Measurements from ENCODE around the gene MRS2. TPM values are rescaled to one million over a fixed set of nuclear protein-coding genes. Genes with fewer than 3 reads are reported as not detected.

The MRS2 gene, protein sequence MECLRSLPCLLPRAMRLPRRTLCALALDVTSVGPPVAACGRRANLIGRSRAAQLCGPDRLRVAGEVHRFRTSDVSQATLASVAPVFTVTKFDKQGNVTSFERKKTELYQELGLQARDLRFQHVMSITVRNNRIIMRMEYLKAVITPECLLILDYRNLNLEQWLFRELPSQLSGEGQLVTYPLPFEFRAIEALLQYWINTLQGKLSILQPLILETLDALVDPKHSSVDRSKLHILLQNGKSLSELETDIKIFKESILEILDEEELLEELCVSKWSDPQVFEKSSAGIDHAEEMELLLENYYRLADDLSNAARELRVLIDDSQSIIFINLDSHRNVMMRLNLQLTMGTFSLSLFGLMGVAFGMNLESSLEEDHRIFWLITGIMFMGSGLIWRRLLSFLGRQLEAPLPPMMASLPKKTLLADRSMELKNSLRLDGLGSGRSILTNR
- total RNA-seq (2022; extraction: Qiagen RNA extraction) = 19.8 to 22.4 TPM (median 21.2 TPM) in 5 replicates

DNA sequence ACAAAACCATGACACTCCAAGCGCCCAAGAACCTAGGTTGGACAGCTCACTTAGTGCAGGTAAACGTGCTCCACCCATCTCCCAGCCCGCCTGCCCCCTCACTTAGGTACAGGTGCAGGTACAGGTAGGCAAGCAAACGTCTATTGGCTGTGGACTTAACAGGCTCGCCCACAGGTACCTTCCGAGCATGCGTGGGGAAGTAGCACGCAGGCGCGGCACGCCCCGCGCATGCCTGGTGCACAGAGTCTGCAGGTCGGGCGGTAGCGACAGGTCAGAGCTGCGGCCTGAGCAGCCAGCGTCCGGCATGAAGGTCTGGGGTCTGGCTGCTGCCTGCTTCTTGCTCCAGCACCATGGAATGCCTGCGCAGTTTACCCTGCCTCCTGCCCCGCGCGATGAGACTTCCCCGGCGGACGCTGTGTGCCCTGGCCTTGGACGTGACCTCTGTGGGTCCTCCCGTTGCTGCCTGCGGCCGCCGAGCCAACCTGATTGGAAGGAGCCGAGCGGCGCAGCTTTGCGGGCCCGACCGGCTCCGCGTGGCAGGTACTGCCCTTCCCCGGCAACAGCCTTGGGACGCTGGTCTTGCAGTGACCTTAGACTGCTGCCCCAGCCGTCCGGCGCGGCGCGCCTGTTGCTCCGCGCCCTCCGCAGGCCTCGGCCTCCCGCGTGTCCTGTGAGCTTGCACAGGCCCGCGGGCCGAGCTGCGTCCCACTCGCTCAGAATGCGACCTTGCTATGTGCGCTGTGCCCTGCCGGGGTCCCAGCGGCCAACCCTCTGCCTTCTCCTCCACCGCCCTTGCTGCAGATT, at the start of gene MRS2:
TSS of gene MRS2 (plus strand) at position 240 of the 804 bp plus-strand sequence. CDS start at position 351, 111 bp downstream.

DNA sequence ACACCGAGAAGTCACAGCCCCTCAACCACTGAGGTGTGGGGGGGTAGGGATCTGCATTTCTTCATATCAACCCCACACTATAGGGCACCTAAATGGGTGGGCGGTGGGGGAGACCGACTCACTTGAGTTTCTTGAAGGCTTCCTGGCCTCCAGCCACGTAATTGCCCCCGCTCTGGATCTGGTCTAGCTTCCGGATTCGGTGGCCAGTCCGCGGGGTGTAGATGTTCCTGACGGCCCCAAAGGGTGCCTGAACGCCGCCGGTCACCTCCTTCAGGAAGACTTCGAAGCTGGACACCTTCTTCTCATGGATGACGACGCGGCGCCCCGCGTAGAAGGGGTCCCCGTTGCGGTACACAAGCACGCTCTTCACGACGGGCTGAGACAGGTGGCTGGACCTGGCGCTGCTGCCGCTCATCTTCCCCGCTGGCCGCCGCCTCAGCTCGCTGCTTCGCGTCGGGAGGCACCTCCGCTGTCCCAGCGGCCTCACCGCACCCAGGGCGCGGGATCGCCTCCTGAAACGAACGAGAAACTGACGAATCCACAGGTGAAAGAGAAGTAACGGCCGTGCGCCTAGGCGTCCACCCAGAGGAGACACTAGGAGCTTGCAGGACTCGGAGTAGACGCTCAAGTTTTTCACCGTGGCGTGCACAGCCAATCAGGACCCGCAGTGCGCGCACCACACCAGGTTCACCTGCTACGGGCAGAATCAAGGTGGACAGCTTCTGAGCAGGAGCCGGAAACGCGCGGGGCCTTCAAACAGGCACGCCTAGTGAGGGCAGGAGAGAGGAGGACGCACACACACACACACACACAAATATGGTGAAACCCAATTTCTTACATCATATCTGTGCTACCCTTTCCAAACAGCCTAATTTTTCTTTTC, 45.2 kb upstream of the MRS2 start, which contains the start of gene DCDC2:
TSS of gene DCDC2 (minus strand) at position 724 of the 883 bp plus-strand sequence. CDS start at position 415, 309 bp downstream.

Other genes starting within 250 kb of the MRS2 start
- 1.9 to 3.7 TPM (median 2.7 TPM) in 5 replicates for gene DCDC2, start 44.9 kb upstream of the MRS2 start, total RNA-seq (2022; extraction: Qiagen RNA extraction)
- 0.71 to 1.4 TPM (median 1.1 TPM) in 5 replicates for gene GPLD1, start 86.6 kb downstream of the MRS2 start, total RNA-seq (2022; extraction: Qiagen RNA extraction)
- 6.4 to 8.4 TPM (median 7.6 TPM) in 5 replicates for gene ALDH5A1, start 92.0 kb downstream of the MRS2 start, total RNA-seq (2022; extraction: Qiagen RNA extraction)
- gene KIAA0319, start 243.3 kb downstream of the MRS2 start, total RNA-seq (2022; extraction: Qiagen RNA extraction) = 1.9 to 2.4 TPM (median 2.0 TPM) in 5 replicates